HCT116 (cell line): ENCODE data around the gene GLOD5. TPM values are rescaled to one million over a fixed set of nuclear protein-coding genes. Genes with fewer than 3 reads are reported as not detected.

ENCODE experiments used
- ATAC-seq: fragments of 200-7000 bp; cut with Tn5 transposase; 2 replicates; pipeline ENCODE4 v1.9.1; 2020; ENCODE audit warnings: mild to moderate bottlenecking, moderate library complexity
- BruUV-seq: library from RNA; stranded (reverse); fragments of 400-500 nt; replicated peaks from 2 replicates; lab custom pipeline; 2021; lab: Mats Ljungman, UMichigan
- CTCF ChIA-PET: fragments of 300-600 bp; sonication (Branson Sonifier 250); formaldehyde crosslinking; loops from one replicate; lab custom pipeline; 2021; ENCODE audit warnings: antibody characterized with exemption; lab: Charles Lee
- POLR2A ChIA-PET: fragments of 300-600, 350-600 bp; sonication (Branson Sonifier 250); formaldehyde crosslinking; loops from one replicate; lab custom pipeline; 2021; ENCODE audit warnings: antibody characterized with exemption; lab: Charles Lee
- RAD21 ChIA-PET, 2 experiments: fragments of 300-600 bp; sonication (Branson Sonifier 250); formaldehyde crosslinking; loops; one replicate each; lab custom pipeline; 2023; ENCODE audit warnings: low total read pairs in 2 of 2; ENCODE audit not compliant: uncharacterized antibody in 2 of 2, unreplicated experiment in 2 of 2, low non-redundant PET in 1 of 2; lab: Charles Lee
- DNase-seq: peaks from one replicate; pipeline ENCODE4 v3.0.0-alpha.2; 2010; ENCODE audit warnings: low read depth, low spot score
- H2AFZ ChIP-seq: fragments of 200-600 bp; shearing (Covaris generic), sonication (generic); 2 replicates; pipeline ENCODE4 v1.6.1; 2017; ENCODE audit warnings: low read depth, mixed run types, mixed read lengths, antibody characterized with exemption, low read length; ENCODE audit not compliant: poor library complexity, severe bottlenecking
- H3K27ac ChIP-seq: 2 replicates; pipeline ENCODE4 v1.5.1; 2012; ENCODE audit warnings: low read depth, low read length
- H3K27me3 ChIP-seq: fragments of 200-600 bp; sonication (generic); 2 replicates; pipeline ENCODE4 v1.6.1; 2016; ENCODE audit warnings: mixed run types, low read length, mixed read lengths; ENCODE audit not compliant: insufficient read depth
- H3K36me3 ChIP-seq, 2 experiments: fragments of 200-500 bp in 1 of 2; fragments of 200-600 bp in 1 of 2; sonication (Bioruptor generic) in 1 of 2; sonication (generic) in 1 of 2; 2 replicates each; pipeline versions ENCODE4 v1.5.1 to v1.6.1; 2014 to 2016; ENCODE audit warnings: low read length in 2 of 2, inconsistent platforms in 1 of 2, mixed read lengths in 1 of 2, mixed run types in 1 of 2; ENCODE audit not compliant: insufficient read depth in 2 of 2, control insufficient read depth in 1 of 2
- H3K4me1 ChIP-seq, 2 experiments: fragments of 200-600 bp in 1 of 2; sonication (generic) in 1 of 2; 2 replicates each; pipeline versions ENCODE4 v1.5.1 to v1.6.1; 2012 to 2017; ENCODE audit warnings: low read length in 2 of 2, inconsistent platforms in 1 of 2, mild to moderate bottlenecking in 1 of 2, mixed read lengths in 1 of 2, mixed run types in 1 of 2, moderate library complexity in 1 of 2; ENCODE audit not compliant: insufficient read depth in 2 of 2, control insufficient read depth in 1 of 2
- H3K4me2 ChIP-seq: fragments of 200-600 bp; sonication (generic); 2 replicates; pipeline ENCODE4 v1.6.1; 2017; ENCODE audit warnings: mixed run types, low read length, mixed read lengths
- H3K4me3 ChIP-seq, 2 experiments: fragments of 200-600 bp in 1 of 2; sonication (generic) in 1 of 2; replicated peaks in 1 of 2; 2 replicates each; pipeline ENCODE4 v1.5.1; 2011 to 2016; ENCODE audit warnings: low read length in 2 of 2, control low read depth in 1 of 2, low read depth in 1 of 2, mild to moderate bottlenecking in 1 of 2, mixed read lengths in 1 of 2, mixed run types in 1 of 2
- H3K79me2 ChIP-seq: fragments of 200-600 bp; sonication (generic); 2 replicates; pipeline ENCODE4 v1.6.1; 2017; ENCODE audit warnings: mild to moderate bottlenecking, mixed run types, low read length, moderate library complexity, mixed read lengths; ENCODE audit not compliant: insufficient read depth
- H3K9ac ChIP-seq: fragments of 200-600 bp; sonication (generic); 2 replicates; pipeline ENCODE4 v1.6.1; 2016; ENCODE audit warnings: low read length, mixed read lengths
- H3K9me2 ChIP-seq: fragments of 200-600 bp; sonication (generic), shearing (Covaris generic); 2 replicates; pipeline ENCODE4 v1.6.1; 2017; ENCODE audit warnings: mixed run types, mild to moderate bottlenecking, moderate library complexity; ENCODE audit not compliant: insufficient read depth
- H3K9me3 ChIP-seq, 2 experiments: fragments of 200-500 bp in 1 of 2; fragments of 200-600 bp in 1 of 2; sonication (Bioruptor generic) in 1 of 2; sonication (generic) in 1 of 2; 2 replicates each; pipeline ENCODE4 v1.6.1; 2014 to 2017; ENCODE audit warnings: low read length in 2 of 2, mixed read lengths in 2 of 2, inconsistent platforms in 1 of 2, low read depth in 1 of 2, mild to moderate bottlenecking in 1 of 2, mixed run types in 1 of 2, moderate library complexity in 1 of 2; ENCODE audit not compliant: control insufficient read depth in 1 of 2, insufficient read depth in 1 of 2
- H4K20me1 ChIP-seq: fragments of 200-600 bp; sonication (generic), shearing (Covaris generic); 2 replicates; pipeline ENCODE4 v1.6.1; 2017; ENCODE audit warnings: mixed run types, mild to moderate bottlenecking, moderate library complexity; ENCODE audit not compliant: insufficient read depth
- ATF3 ChIP-seq: IDR thresholded peaks from 2 replicates; pipeline ENCODE4 v1.6.1; 2012
- CBX3 ChIP-seq: IDR thresholded peaks from 2 replicates; pipeline ENCODE4 v1.6.1; 2012; ENCODE audit warnings: low read depth
- EZH2 ChIP-seq: fragments of 200-600 bp; sonication (generic); IDR thresholded peaks from 2 replicates; pipeline ENCODE4 v1.6.1; 2017; ENCODE audit warnings: antibody characterized with exemption, mixed run types
- EZH2phosphoT487 ChIP-seq: fragments of 200-600 bp; IDR thresholded peaks from 2 replicates; pipeline ENCODE4 v1.6.1; 2018; ENCODE audit warnings: antibody characterized with exemption, borderline replicate concordance
- FOSL1 ChIP-seq: IDR thresholded peaks from 2 replicates; pipeline ENCODE4 v1.6.1; 2012; ENCODE audit warnings: low read depth
- JUND ChIP-seq: IDR thresholded peaks from 2 replicates; pipeline ENCODE4 v1.6.1; 2012
- MAX ChIP-seq: IDR thresholded peaks from 2 replicates; pipeline ENCODE4 v1.6.1; 2012
- POLR2AphosphoS5 ChIP-seq: IDR thresholded peaks from 2 replicates; pipeline ENCODE4 v1.6.1; 2011; ENCODE audit warnings: mild to moderate bottlenecking, low read depth, low read length, moderate library complexity
- RAD21 ChIP-seq: IDR thresholded peaks from 2 replicates; pipeline ENCODE4 v1.6.1; 2012; ENCODE audit warnings: low read depth, mild to moderate bottlenecking
- REST ChIP-seq: IDR thresholded peaks from 2 replicates; pipeline ENCODE4 v1.6.1; 2012; ENCODE audit warnings: low read depth
- SIN3A ChIP-seq: IDR thresholded peaks from 2 replicates; pipeline ENCODE4 v1.6.1; 2012; ENCODE audit warnings: low read depth
- SP1 ChIP-seq: IDR thresholded peaks from 2 replicates; pipeline ENCODE4 v1.6.1; 2012; ENCODE audit warnings: low read depth
- TCF7L2 ChIP-seq: IDR thresholded peaks from 2 replicates; pipeline ENCODE4 v1.7.0; 2011; ENCODE audit warnings: borderline replicate concordance, inconsistent platforms; ENCODE audit not compliant: insufficient read depth, insufficient read length; ENCODE audit errors: extremely low read depth
- ZBTB33 ChIP-seq: IDR thresholded peaks from 2 replicates; pipeline ENCODE4 v1.6.1; 2011; ENCODE audit warnings: mild to moderate bottlenecking, low read length, moderate library complexity; ENCODE audit not compliant: insufficient replicate concordance; ENCODE audit errors: extremely low read depth
- ZFX ChIP-seq: fragments of 450-650 bp; IDR thresholded peaks from 2 replicates; pipeline ENCODE4 v1.6.1; 2017
- ZNF274 ChIP-seq: fragments of 200-500 bp; sonication (Bioruptor generic); IDR thresholded peaks from 2 replicates; pipeline ENCODE4 v1.6.1; 2014; ENCODE audit warnings: mild to moderate bottlenecking, low read depth, low read length, inconsistent platforms
- intact Hi-C: fragments of 100-400 bp; cut with micrococcal nuclease; formaldehyde crosslinking; loops from 2 replicates; pipeline ENCODE4 v1.10.0; 2022
- total RNA-seq: library from RNA; stranded (reverse); gene quantifications from one replicate; pipeline ENCODE4 v1.2.1, GENCODE V29; 2021; ENCODE audit not compliant: unreplicated experiment

GLOD5 gene
- total RNA-seq, 1 experiment from 2014 or later, result not detected

- H3K4me2 ChIP-seq, result no peak overlapping the region
- intact Hi-C loops, result no loop called here
- no peaks in the 10 kb centered on the region for H3K36me3 ChIP-seq
- BruUV-seq, result no TSS peak
- H4K20me1 ChIP-seq, result no peaks in the 10 kb centered on the region
- H3K27ac ChIP-seq, result no peak overlapping the region
- peaks cover 11 to 19% of the 10 kb centered on the region in 2 experiments for H3K4me1 ChIP-seq
- TF ChIP-seq EZH2, result no peak
- TF ChIP-seq EZH2phosphoT487, result no peak
- no peak for TF ChIP-seq ZFX
- TF ChIP-seq MAX, result no peak
- no peak for TF ChIP-seq SP1
- no peak for TF ChIP-seq TCF7L2
- no peak for TF ChIP-seq ZNF274
- no peak for TF ChIP-seq SIN3A
- no peak for TF ChIP-seq ZBTB33
- TF ChIP-seq FOSL1, result no peak
- TF ChIP-seq CBX3, result no peak
- TF ChIP-seq JUND, result no peak
- TF ChIP-seq POLR2AphosphoS5, result no peak
- no peak for TF ChIP-seq RAD21
- no peak for TF ChIP-seq REST
- no peak for TF ChIP-seq ATF3
- ChIA-PET RAD21 (no interaction called here), CTCF (no interaction called here), POLR2A (no interaction called here)
- no peak overlapping the region for H2AFZ ChIP-seq
- H3K9ac ChIP-seq, result no peak overlapping the region
- no peaks in the 10 kb centered on the region for H3K27me3 ChIP-seq
- no peak overlapping the region for H3K4me3 ChIP-seq
- no peaks in the 10 kb centered on the region for H3K9me2 ChIP-seq
- H3K9me3 ChIP-seq, result no peaks in the 10 kb centered on the region
- no peak for DNase-seq
- ATAC-seq, result no peak
- H3K79me2 ChIP-seq, result no peaks in the 10 kb centered on the region
Observed at GRCh38 chrX:48793935-48794334, 32.4 kb downstream of the GLOD5 start.
